Activated CD4-positive, CD25-positive, alpha-beta regulatory T cell treated with anti-CD3 and anti-CD28 coated beads, Interleukin-2, amount 50 U/mL, for 24 hours (primary cell): ENCODE measurements around the gene ETV3L.
A peak's percentile ranks its signal among the peaks of the same experiment; 100 is the strongest.

Experiments
- ATAC-seq, 2 donors: fragments of 150-1000 bp; cut with Tn5 transposase; one replicate each; pipeline ENCODE4 v1.10.0; 2021; ENCODE audit warnings: mild to moderate bottlenecking in 1 of 2, moderate library complexity in 1 of 2

The ETV3L gene

GRCh38 chr1:157131281-157131680, 31.7 kb upstream of the ETV3L start:
- ATAC-seq: no peak

- no peak for ATAC-seq
Observed at GRCh38 chr1:157124855-157125254, 25.2 kb upstream of the ETV3L start.

GRCh38 chr1:157119448-157119847, 19.8 kb upstream of the ETV3L start:
- no peak for ATAC-seq

- ATAC-seq: no peak
Observed at GRCh38 chr1:157119008-157119407, 19.4 kb upstream of the ETV3L start.

GRCh38 chr1:157117527-157118057, 18.0 kb upstream of the ETV3L start:
- ATAC-seq: no peak

GRCh38 chr1:157116737-157117103, 17.1 kb upstream of the ETV3L start:
- no peak for ATAC-seq

GRCh38 chr1:157115851-157116736, 16.5 kb upstream of the ETV3L start:
- no peak for ATAC-seq

GRCh38 chr1:157115429-157115838, 15.8 kb upstream of the ETV3L start:
- ATAC-seq: no peak

- ATAC-seq: no peak
Observed at GRCh38 chr1:157114183-157115121, 14.8 kb upstream of the ETV3L start.

GRCh38 chr1:157113631-157114030, 14.0 kb upstream of the ETV3L start:
- ATAC-seq: no peak

- ATAC-seq: no peak
Observed at GRCh38 chr1:157113106-157113505, 13.5 kb upstream of the ETV3L start.

- ATAC-seq: no peak
Observed at GRCh38 chr1:157112186-157112867, 12.7 kb upstream of the ETV3L start.

- no peak for ATAC-seq
Observed at GRCh38 chr1:157111396-157112165, 12.0 kb upstream of the ETV3L start.

- no peak for ATAC-seq
Observed at GRCh38 chr1:157110686-157111085, 11.1 kb upstream of the ETV3L start.

GRCh38 chr1:157110003-157110402, 10.4 kb upstream of the ETV3L start:
- no peak for ATAC-seq

- no peak for ATAC-seq
Observed at GRCh38 chr1:157108448-157108847, 8.8 kb upstream of the ETV3L start.

- ATAC-seq: no peak
Observed at GRCh38 chr1:157107702-157108101, 8.1 kb upstream of the ETV3L start.

- no peak for ATAC-seq
Observed at GRCh38 chr1:157106813-157107189, 7.2 kb upstream of the ETV3L start.

- peak; percentile 64 to 66 for ATAC-seq
Observed at GRCh38 chr1:157105988-157106812, 6.6 kb upstream of the ETV3L start.

- ATAC-seq: no peak
Observed at GRCh38 chr1:157105298-157105987, 5.8 kb upstream of the ETV3L start.
